DMS153 treated with DMSO at 0.1 percent for 48 hours (cell line): Measurements from ENCODE around the gene ENAH.
"Not testable (repeated sequence)": the region's sequence is repeated elsewhere in the genome, so short reads cannot be mapped to it uniquely, and the experiment has no call there.

ENCODE experiments used
- DNase-seq: peaks from one replicate; lab custom pipeline; 2025; ENCODE audit not compliant: unreplicated experiment; lab: John Stamatoyannopoulos, UW

Gene ENAH

DNA sequence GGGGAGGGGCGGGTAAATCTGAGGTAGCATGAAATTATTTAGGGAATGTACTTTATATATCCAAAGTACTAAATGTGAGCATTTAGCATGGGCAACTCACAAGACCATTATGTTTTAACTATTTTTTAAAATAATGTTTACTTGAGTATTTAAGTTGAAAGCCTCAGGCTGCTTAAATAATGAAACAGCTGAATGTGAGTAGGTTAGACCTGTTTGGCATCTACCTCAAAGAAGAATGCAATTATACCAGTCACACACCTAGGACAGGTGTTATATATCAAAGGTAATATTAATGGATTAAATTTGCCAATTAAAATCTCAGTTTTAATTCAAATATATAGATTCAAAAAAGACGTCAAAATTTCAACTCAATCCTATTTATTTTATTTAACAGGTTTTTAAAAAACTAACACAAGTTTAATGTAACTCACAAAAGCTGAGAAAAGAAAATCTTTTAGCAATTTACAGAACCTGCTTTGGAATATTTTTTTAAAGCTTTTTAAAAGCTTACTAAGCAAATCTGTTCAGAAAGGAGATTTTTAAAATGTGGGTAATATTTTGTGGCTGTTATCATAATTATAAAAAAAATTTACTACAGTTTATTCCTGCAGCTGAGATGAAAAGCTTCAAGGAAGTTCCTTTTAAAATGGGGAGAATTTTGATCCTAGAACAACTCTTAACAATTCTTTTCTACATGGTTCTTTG lies 120.5 kb downstream of the ENAH start:
- no peak for DNase-seq

DNA sequence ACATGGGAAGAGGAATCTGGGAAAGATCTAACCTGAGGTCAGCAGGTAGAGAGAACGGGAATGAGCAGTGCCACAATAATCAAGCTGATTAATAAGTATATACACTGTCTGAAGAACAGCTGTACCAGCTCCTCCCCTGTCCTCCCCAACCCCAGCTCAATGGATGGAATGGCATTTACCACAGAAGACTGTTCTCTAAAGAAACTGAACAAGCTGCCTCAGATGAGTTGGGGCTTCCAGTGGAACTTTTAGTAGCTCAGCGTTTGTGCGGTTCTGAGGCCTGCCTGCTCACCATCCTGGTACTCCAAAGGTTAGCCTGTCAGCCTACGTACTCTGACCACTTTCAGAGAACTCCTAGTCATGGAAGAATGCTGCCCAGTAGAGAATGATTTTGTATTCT lies 123.2 kb downstream of the ENAH start:
- DNase-seq: no peak

DNA sequence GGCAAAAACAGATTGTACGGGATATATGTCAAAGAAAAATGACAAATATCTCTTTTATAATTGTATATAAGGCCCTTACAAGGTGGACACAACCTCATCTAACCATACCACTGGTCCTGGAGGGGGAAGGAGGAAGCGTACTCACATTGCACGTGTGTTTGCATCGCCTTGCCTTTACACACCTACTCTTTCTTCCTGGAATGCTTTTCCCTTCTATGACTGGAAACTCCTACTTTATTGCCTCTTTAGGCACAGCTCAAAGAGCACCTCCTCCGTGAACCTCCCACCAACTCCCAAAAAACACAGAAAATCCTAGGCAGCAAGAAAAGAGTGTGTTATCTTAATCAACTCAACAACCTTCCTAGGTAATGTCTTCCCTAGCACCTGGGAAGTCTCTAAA lies 125.3 kb downstream of the ENAH start:
- no peak for DNase-seq

DNA sequence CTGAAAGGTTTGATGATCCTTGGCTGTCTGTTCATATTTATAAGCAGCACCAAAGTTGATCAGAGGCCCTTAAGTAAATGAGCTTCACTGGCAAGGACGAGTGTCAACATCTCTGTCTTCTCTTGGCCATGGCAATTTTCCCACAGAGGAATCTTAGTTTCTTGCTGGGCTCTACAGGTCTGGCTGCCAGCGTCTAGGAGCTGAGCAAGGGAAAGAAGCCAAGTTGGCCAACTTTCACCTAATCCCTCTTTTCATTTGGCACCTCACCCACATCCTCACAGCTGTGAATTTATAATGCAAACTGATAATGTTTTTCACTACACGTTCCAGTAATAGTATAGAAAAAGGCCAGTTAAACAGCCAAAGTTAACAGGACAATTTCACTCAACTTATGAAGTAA lies 126.0 kb downstream of the ENAH start:
- DNase-seq: no peak

DNA sequence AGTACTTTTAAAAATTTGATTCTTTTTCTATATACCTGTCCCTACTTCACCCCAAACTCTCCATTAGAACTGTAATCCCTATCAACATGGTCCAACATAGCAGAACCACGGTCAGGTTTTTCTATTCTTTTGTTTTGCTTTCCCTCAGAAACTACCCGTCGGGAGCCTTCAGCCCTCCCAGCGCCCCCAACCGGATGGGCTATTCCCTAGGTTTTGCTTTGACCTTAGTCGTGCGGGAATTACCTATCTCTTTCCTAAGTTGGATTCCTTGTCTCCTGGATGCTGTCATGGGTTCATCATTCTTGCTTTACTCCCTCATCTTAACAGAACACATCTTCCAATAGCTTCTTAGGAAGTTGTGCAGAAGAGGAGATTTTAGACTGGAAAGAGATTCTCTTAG lies 127.5 kb downstream of the ENAH start:
- no peak for DNase-seq

DNA sequence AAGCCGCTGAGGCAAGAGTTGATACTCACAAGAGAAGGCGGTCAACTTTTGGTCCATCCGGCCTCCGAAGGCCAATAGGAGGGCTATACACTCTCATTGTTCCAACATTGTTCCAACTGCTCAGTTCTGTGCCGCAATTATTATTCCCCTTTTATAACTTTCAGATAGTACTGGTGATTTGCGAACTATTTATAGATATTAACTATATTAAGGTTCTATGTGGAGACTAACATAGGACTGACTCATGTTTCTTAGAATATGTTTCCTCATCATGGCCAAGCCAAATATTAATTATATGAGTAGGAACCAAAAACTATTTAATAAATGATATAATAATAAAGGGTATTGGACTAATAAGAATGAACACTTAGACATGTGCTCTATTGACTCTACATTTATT lies 128.4 kb downstream of the ENAH start:
- no peak for DNase-seq

DNA sequence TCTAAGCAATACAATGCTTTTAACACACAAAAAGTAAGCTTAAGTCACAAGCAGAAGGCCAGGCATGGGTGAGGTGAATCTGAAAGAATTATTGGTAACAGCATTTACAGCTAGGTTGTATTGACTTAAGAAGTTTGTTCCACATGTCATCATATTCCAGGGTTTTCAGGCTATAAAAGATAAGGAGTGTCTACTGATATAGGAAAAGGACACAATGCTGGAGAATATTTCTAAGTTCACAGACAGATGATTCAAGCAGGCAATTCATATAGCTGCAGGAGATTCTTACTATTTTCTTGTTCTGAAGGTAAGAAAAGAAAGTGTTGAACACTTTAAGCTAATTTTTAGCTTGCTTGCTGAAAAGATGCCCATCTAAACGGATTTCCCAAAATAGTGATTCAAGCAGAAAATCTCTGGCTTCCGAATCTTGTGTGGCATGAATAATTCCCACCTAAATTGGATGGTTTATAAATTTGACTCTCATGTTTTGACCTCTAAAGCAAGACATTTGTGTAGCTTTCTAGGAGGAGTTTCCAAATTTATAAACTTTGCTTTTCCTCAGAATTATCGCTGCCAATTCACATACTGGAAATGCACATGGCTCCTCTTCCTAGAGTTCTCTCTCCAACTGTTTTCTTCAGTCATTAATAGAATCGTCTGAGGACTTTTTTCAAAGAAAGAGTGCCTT lies 129.5 kb downstream of the ENAH start:
- DNase-seq: no peak

DNA sequence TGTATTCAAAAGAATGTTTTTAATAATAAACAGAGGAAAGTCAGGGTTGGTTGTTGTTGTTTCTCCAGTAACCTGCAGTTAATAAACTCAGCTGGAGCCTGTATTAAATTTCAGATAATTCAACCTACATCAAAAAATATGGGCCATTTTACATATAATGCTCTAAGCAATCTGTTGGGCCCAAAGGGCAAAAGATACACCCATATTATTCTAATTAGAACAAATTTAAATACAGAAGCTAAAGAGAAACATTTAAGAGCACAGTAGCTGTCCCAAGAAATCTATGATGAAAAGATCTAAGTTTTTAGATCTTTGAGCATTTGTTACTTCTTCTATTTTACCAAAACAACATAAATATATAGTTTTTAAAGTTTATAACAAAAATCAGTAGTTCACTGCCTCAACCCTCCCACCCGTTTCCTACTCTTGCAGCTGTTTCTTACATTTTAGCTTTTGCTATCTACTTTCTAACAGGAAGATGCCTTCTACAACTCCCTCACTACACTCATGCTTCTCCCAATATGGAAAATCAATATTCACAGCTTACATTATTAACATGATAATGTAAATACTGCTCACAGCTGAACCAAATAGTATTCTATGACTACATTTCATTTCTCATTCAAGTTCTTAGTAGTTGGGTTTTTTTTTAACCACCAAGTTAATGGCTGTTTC lies 130.2 kb downstream of the ENAH start:
- no peak for DNase-seq

DNA sequence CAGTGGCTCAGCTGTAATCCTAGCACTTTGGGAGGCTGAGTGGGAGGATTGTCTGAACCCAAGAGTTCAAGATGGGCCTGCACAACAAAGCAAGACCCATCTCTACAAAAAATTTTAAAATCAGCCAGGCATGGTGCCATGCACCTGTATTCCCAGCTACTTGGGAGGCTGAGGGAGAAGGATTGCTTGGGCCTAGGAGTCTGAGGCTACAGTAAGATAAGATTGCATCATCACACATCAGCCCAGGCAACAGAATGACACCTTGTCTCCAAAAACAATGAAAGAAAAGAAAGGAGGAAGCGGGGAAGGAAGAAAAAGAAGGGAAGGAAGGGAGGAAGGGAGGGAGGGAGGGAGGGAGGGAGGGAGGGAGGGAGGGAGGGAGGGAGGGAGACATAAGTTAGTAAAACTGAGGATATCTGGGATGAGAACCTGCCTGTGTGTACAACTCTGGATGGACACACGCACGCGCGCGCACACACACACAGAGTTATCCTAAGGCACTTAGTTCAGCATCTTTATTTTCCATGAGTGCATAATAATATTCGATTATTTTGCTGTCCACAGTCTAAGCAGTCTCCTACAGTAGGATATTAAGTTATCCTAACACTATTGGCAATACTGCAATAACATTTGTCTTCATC lies 132.2 kb downstream of the ENAH start:
- no peak for DNase-seq

DNA sequence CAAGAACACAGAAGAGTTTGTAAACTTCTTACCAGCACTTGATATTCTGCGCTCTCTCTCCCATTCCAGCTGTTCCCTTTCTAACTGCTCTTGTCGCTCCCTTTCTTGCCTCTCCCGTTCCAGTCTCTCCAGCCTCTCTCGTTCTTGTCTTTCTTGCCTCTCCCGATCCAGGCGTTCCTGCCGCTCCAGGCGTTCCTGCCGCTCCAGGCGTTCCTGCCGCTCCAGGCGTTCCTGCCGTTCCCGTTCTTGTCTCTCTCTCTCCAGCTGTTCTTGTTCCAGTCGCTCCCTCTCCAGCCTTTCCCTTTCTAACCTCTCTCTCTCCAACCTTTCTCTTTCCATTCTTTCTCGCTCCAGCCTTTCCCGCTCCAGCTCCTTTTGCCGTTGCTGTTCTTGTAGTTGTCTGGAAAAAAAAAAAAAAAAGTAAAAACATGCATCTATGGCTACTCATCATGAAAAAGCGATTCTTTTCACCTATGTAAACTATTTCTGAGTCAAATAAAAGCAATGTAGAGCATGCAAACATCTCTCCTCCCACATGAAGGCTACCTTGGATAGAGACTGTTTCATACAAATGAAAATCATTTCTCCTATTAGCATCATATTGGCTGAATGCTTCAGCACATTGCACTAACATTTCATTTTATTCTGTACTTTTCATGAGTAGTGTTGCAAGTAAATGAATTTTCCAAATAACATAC lies 133.6 kb downstream of the ENAH start:
- DNase-seq: no peak

DNA sequence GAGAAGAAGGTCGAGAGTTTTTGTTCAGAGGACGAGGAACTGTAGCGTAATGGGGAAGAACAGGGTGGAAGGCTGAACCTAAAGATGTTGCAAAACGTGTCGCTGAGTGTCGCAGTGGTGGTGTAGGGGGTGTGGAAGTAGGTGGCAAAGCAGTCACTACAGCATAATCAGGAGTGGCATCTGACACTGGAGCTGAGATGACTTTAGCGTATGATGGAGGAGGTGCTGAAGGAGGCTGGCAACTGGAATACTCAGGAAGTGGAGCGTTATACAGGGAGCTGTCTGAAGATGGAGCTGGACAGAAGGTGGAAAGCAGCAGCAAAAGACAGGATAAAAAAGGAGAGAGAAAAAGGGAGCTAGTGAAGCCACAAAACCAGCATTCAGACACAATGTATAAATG lies 135.2 kb downstream of the ENAH start:
- DNase-seq: no peak

DNA sequence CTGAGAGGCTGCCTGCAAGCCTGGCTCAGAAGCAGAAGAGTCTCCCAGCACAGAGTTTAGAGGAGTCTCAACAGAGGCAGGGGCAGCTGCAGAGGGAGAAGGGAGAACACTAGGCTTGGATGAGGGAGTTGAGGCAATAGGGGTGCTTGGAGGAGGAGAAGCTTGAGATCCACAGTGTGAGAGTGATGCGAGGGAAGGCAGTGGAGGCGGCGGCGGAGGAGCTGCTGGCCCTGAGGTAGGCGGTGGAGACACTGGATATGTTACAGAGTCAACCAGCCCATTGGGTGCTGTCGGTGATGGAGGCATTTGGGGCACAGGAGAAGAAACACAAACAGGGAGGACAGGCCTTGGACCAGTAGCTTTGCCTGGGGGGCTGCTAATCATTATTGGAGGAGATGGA lies 135.7 kb downstream of the ENAH start:
- DNase-seq: no peak

DNA sequence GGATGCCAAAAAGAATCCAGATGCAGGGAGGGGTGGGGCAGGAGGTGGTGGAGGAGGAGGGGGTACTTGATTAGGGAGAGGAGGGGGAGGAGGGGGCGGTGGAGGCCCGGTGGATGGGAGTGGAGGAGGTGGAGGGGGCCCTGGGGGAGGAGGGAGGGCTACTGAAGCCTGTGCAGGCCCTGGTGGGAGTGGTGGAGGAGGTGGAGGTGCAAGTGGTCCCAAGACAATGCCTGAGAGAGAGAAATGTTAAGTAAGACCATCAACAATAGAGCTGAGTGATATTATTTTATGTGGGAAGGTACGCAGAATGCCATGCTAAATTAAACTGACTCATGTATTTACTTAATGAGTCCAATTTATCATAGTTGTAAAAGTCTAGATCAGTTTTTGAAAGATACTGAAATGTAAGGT lies 138.2 kb downstream of the ENAH start:
- no peak for DNase-seq

DNA sequence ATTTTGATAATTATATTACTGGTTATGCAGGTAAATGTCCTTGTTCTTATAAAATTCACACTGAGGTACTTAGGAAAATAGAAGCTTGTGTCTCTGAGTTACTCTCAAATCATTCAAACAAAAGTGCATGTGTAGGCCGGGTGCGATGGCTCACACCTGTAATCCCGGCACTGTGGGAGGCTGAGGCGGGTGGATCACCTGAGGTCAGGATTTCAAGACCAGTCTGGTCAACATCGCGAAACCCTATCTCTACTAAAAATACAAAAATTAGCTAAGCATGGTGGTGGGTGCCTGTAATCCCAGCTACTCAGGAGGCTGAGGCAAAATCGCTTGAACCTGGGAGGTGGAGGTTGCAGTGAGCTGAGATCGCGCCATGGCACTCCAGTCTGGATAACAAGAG lies 139.3 kb downstream of the ENAH start:
- DNase-seq: not testable (repeated sequence)

DNA sequence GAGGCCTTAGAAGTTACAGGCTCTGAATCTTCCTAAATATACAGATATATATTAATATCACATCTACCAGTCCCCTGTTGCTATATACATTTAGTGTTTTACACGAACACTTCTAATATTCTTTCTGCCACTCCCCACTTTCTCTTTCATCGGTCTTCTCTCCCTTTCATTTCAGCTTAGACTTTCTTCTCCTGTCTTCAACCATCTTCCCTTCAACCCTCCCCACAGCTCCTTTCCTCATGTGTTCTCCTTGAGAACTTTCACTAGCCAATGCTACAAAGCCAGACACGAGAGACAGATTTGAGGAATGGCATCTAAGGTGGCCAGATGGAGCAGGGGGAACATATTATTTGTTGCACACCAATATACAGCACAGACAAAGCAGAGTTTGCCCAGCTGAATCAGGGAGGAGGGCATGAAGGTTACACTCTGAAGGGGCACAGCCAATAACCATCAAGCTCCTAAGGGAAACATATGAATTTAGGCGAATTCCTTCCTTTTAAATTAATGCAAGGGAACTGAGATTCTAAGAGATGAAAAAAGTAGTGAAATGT lies 141.0 kb downstream of the ENAH start:
- DNase-seq: no peak

DNA sequence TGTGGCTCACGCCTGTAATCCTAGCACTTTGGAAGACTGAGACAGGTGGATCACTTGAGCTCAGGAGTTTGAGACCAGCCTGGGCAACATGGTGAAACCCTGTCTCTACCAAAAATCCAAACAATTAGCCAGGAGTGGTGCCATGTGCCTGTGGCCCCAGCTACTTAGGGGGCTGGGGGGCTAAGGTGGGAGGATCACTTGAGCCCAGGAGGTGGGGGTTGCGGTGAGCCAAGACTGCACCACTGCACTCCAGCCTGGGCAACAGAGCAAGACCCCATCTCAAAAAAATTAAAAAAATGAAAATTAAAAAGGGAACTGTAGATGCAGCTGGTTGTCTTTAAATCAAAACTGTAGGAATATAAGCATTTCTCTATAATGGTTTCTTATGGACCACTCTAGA lies 142.2 kb downstream of the ENAH start:
- not testable (repeated sequence) for DNase-seq

DNA sequence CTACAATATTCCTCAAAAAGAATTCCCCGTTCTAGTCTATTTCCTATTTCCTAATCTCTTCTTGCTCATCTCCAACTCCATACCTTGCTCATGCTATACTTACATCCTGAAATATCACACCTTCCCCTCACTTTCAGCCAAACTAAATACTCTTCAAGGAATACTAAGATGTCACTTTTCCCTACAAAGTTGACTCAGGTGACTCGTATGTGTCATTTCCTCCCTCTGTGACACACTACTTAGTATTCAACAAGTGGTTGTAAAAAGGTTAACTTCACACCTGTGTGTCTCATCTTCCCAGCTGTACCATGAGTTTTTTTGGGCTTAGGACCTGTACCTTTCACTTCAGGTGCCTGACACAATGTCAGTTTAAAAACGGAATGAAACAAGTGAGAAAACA lies 143.2 kb downstream of the ENAH start:
- DNase-seq: no peak

DNA sequence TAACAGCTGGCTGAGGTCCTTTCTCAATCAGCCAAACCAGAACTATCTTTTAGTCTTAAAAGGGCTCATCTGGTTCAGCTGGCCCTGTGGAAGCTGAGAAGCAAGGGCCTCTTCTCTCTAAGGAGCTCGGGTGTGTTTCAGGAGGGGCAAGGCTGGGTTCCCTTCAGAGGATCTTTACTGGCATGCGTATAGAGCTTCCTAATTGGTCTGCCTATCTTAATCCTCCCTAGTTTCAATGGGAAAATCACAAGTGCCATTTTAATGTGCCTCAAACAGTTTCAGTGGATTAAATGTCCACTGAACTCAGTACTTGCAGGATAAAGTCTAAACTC lies 143.6 kb downstream of the ENAH start:
- DNase-seq: no peak

DNA sequence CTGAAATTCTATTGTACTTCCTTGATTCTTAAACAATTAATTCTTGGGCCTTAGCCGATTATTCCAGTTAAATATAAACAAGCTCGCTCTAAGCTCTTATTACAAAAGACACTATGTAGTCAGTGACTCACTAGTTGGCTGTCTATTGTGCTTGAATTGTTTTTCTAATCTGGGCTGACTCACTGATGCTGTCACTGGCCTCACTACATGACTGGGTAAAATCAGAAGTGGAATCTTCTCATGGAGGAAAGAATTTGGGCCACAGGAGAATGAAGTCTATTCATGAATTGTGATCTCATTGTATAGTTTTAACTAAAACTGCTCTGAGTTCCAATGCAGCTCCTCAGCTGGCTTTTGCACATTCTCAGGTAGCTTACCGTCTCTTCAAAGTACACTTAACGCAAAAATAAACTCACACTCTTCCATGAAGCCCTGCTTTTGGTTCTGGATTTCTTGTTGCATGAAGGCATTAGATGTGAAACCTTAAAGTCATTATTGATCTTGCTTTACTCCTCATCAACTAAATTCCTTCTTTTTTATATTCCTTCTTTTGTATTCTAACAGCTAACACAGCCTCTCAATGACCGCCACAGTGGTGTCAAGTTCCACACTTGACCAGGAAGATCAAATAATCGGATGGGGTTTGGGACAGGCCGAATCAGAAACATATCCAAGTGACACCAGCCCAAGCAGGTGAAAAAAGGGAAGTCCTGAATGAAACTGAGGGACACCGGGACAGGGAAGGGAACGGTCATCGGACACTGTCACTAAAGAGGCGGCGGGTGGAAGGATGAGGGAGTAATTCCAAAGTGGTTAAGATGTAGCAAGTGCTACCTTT lies 144.2 kb downstream of the ENAH start:
- DNase-seq: peak; percentile 90

DNA sequence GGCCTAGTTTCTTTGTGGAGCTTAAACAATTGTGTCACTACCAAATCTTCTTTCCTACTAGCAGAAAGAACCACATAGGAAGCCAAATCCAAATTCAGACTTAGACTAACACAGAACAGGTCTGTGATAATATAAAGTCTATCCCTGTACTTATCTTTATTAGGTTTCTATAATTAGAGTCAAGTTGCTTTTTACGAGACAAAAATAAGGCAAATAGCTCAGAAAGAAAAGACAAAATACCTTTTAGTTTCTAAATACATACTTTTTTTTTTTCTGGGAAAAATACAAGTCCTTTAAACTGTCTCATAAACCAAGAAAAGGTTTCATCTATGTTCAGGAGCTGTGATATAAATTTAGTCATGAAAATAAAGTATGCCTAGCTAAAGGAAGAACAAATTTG lies 146.2 kb downstream of the ENAH start:
- DNase-seq: no peak
